GM12801 (cell line): ENCODE results near the gene ADCY3.

Experiments
- TF ChIP-seq, protein P1 (sequence below): IDR thresholded peaks from one replicate; pipeline ENCODE4 v1.5.1; 2011; ENCODE audit warnings: control low read depth; ENCODE audit not compliant: insufficient read length; ENCODE audit errors: extremely low read depth

Gene ADCY3

DNA sequence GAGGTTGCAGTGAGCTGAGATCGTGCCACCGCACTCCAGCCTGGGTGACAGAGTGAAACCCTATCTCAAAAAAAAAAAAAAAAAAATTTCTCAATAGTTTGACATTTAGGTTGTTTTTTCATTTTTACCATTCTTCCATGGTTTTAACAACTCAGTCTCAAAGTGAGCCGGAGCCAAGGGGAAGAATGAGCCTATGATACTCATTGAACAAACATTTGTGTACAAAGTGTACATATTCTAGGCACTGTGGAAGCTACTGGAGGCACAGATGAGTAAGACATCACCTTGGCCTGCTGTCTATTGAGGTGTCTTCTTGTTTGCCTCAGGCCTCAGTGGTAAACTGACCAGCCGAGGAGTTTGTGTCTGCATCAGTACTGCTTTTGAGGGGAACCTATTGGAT is 104.9 kb downstream of the ADCY3 start:
- TF ChIP-seq, protein P1, sequence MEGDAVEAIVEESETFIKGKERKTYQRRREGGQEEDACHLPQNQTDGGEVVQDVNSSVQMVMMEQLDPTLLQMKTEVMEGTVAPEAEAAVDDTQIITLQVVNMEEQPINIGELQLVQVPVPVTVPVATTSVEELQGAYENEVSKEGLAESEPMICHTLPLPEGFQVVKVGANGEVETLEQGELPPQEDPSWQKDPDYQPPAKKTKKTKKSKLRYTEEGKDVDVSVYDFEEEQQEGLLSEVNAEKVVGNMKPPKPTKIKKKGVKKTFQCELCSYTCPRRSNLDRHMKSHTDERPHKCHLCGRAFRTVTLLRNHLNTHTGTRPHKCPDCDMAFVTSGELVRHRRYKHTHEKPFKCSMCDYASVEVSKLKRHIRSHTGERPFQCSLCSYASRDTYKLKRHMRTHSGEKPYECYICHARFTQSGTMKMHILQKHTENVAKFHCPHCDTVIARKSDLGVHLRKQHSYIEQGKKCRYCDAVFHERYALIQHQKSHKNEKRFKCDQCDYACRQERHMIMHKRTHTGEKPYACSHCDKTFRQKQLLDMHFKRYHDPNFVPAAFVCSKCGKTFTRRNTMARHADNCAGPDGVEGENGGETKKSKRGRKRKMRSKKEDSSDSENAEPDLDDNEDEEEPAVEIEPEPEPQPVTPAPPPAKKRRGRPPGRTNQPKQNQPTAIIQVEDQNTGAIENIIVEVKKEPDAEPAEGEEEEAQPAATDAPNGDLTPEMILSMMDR, result no peak

DNA sequence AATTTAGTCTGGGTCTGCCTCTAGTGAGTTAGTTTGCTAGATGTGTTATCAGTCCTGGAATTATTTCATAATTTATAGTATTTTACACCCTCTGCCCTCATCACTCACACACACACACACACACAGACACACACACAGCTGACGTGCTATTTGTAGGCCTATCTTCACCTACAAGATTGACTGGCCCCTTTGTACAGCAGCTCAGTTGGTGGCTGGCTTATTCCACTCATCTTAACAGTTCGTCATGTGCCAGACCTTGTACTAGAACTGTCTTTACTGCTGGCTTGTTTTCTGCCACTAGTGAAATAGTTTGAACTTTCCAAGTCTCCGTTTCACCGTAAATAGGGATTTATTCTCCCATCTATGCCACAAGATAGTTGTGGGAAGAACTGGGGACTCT is 105.5 kb downstream of the ADCY3 start:
- TF ChIP-seq, protein P1, result no peak

DNA sequence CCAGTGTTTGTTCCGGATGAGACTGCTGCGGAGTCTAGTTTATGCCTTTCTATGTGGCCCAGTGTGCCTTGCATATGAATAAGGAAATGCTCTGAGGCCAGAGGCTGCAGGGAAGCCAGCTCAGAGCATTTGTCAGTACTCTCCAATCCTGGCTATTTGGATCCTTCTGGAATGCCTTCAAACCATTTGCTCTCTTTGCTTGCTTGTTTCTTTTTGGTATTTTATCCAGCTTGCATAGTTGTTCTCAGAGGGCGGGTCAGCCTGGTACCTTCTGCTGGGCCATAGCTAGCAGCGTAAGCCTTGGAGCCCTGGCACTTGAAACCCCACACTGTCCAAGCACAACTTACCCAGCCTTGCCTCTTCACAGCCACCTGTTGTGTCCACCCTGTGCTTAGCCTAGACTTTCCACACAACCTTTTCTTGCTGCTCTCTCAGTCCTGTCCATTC is 106.3 kb downstream of the ADCY3 start:
- TF ChIP-seq, protein P1, result no peak

DNA sequence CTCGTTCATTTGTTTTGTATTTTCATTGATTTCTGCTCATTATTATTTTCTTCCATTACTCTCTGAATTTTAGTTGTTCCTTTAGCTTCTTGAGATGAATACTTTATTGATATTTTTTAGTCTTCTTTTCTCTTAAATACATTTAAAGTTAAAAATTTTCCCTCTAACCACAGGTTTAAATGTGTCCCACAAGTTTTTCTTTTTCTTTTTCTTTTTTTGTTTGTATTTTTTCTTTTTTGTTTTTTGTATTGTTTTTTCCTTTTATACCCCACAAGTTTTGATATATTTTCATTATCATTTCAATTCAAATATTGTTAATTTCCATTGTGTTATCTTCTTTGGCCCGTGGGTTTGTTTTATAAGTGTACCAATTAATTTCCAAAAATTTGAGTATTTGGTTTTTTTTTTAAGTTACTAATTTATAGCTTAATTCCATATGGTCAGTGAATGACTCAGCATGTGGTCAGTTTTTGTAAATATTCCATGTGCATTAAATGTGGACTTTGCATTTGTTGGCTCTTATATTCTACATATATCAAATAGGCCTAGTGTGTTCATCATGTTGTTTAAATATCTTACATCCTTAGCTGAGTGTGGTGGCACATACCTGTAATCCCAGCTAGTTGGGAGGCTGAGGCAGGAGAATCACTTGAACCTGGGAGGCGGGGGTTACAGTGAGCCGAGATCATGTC is 110.6 kb downstream of the ADCY3 start:
- TF ChIP-seq, protein P1, result no peak

DNA sequence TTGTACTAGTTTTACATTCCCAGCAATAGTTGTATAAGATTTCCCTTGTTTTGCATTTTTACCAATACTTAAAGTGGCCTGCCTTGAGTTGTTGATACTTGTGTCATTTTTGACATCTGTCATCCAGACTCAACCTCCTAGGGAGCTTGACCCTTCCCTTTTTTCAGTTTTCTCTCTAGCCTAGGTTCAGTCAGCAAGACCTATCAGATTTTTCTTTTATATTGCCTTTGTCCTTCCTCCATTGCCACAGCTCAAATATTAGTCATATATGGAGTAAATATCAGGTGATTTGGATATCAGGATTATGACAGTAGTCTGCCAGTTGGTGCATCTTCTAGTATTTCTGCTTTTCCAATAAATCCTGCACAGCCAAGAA is 113.4 kb downstream of the ADCY3 start:
- TF ChIP-seq, protein P1, result no peak

DNA sequence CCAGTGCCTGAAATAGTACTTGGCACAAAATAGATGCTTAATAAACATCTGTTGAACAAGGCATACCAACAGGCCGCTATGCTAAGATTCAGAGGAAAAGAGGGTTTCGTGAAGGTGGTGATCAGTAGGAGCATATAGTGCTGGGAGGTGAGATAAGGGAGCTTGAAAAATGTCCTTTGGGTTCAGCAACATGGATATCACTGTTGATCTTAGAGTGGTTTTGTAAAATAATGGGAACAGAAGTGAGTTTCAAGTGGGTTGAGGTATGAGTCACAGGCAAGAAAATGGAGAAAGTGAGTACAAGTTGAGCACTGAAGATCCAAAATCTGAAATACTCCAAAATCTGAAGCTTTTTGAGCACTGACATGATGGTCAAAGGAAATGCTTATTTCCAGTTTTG is 122.4 kb downstream of the ADCY3 start:
- TF ChIP-seq, protein P1, result no peak

DNA sequence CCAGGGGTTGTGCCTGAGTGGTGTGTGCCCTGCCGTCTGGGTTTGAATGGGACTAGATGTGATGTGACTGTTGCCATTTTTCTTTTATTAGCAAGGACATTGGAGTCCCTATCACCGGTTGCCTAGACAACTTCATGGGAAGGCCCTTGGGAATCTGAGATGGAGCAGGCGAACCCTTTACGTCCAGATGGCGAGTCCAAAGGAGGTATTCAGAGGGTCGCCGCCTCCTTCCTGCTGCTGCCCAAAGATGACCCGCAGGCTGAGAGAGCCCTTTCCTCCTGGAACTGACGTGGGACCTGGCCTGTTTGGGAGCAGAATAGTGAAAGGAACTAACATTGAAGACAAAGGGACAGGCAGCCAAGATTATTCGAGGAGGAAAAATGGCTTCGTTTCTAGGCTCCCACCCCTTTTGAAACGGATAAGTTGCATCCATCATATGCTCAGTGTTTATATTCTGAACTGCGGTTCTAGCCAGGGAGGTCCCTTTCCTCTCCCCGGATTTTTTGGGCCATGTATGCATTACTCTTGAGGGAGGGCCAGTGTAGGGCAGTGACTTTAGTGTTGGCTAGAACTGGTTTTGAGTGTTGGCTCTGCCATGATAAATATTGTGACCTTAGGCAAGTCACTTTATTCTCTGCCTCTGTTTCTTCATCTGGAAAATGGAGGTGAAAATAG is 126.1 kb downstream of the ADCY3 start:
- TF ChIP-seq, protein P1, result no peak
